ENCODE results near the gene MRPL17. TPM values are rescaled to one million over a fixed set of nuclear protein-coding genes. Genes with fewer than 3 reads are reported as not detected.

MRPL17 gene
- total and polyA plus RNA-seq, 2 experiments from 2014 or later = 26.7 to 81.8 TPM

GRCh38 chr11:6657346-6657745 is 25.8 kb downstream of the MRPL17 start (continued):
- TF ChIP-seq ZNF462 (CRISPR knock-in tag; IDR thresholded peaks at IDR 0.05) (no peak), NANOG (IDR thresholded peaks at IDR 0.05; ENCODE audit: borderline replicate concordance) (no peak)

- Mint-ChIP-seq H3K4me1 (peaks cover 10% of the 10 kb centered on the region), H3K9me3 (no peaks in the 10 kb centered on the region), H3K36me3 (ENCODE audit: low read depth) (no peaks in the 10 kb centered on the region), H3K27ac (no peak overlapping the region), H3K27me3 (ENCODE audit: insufficient read depth, low read depth, poor library complexity) (peaks cover 16% of the 10 kb centered on the region), H3K4me3 (peak overlapping the region; percentile 79)
- Histone ChIP-seq H4K20me1 (replicated peaks; ENCODE audit: insufficient read depth) (no peaks in the 10 kb centered on the region; the same call in 1 of the 2 replicates), H3K4me1 (ENCODE audit: insufficient read depth) (peaks cover 8% of the 10 kb centered on the region), H3K27ac (ENCODE audit: low read depth) (no peak overlapping the region), H3K27me3 (ENCODE audit: insufficient read depth) (peaks cover 69% of the 10 kb centered on the region), H3K79me2 (replicated peaks; ENCODE audit: insufficient read depth) (no peaks in the 10 kb centered on the region), H3F3A (replicated peaks; ENCODE audit: low read depth) (peaks cover 10% of the 10 kb centered on the region; the same call in 1 of the 2 replicates), H3K9me2 (ENCODE audit: insufficient read depth) (0 out of 2 replicates have a peak, but pooled peaks cover 5% of the 10 kb centered on the region), H3K4me3 (peak overlapping the region; percentile 84), H3K4me2 (peak overlapping the region; percentile 100), H3K36me3 (ENCODE audit: insufficient read depth) (no peaks in the 10 kb centered on the region), H2AFZ (peak overlapping the region; percentile 98)
- TF ChIP-seq EZH2phosphoT487 (IDR thresholded peaks at IDR 0.05; ENCODE audit: unreplicated experiment) = no peak
- TF ChIP-seq NANOG (IDR thresholded peaks at IDR 0.05; ENCODE audit: borderline replicate concordance) = no peak
- peak; percentile 34 for ATAC-seq
- DNase-seq (ENCODE audit: low spot score) = peak; percentile 21
Observed at GRCh38 chr11:6656936-6657335, 26.2 kb downstream of the MRPL17 start.

GRCh38 chr11:6656584-6656915 is 26.6 kb downstream of the MRPL17 start:
- H3K4me3 ChIP-seq = peak overlapping the region; percentile 84
- no peak overlapping the region for H3K27ac Mint-ChIP-seq

More at GRCh38 chr11:6656584-6656915, 26.6 kb downstream of the MRPL17 start:
- H3K79me2 ChIP-seq (replicated peaks; ENCODE audit: insufficient read depth) = no peaks in the 10 kb centered on the region
- Mint-ChIP-seq H3K9me3 (no peaks in the 10 kb centered on the region), H3K4me1 (peaks cover 10% of the 10 kb centered on the region), H3K4me3 (peak overlapping the region; percentile 79), H3K27me3 (ENCODE audit: insufficient read depth, low read depth, poor library complexity) (peaks cover 16% of the 10 kb centered on the region), H3K36me3 (ENCODE audit: low read depth) (no peaks in the 10 kb centered on the region)
- H3K4me1 ChIP-seq (ENCODE audit: insufficient read depth) = peaks cover 8% of the 10 kb centered on the region
- H3K4me2 ChIP-seq = peak overlapping the region; percentile 100
- ATAC-seq (no peak; the same call in 2 of the 3 replicates), DNase-seq (ENCODE audit: low spot score) (no peak)
- no peaks in the 10 kb centered on the region; the same call in 1 of the 2 replicates for H4K20me1 ChIP-seq (replicated peaks; ENCODE audit: insufficient read depth)
- peaks cover 72% of the 10 kb centered on the region for H3K27me3 ChIP-seq (ENCODE audit: insufficient read depth)
- H3F3A ChIP-seq (replicated peaks; ENCODE audit: low read depth) = peaks cover 10% of the 10 kb centered on the region; the same call in 1 of the 2 replicates
- 0 out of 2 replicates have a peak, but pooled peaks cover 5% of the 10 kb centered on the region for H3K9me2 ChIP-seq (ENCODE audit: insufficient read depth)
- H2AFZ ChIP-seq = peak overlapping the region; percentile 98
- no peaks in the 10 kb centered on the region for H3K36me3 ChIP-seq (ENCODE audit: insufficient read depth)
- H3K27ac ChIP-seq (ENCODE audit: low read depth) = no peak overlapping the region
- TF ChIP-seq NANOG (IDR thresholded peaks at IDR 0.05; ENCODE audit: borderline replicate concordance) (no peak), STAT1 (IDR thresholded peaks at IDR 0.05; ENCODE audit: unreplicated experiment) (no peak), EZH2 (IDR thresholded peaks at IDR 0.05; ENCODE audit: low read depth, unreplicated experiment) (peak; percentile 38), ZNF331 (CRISPR knock-in tag; IDR thresholded peaks at IDR 0.05; ENCODE audit: low read depth) (no peak)

All from GM23338 (cell line).